ENCODE data around the gene TMEM14B.
"Not testable (repeated sequence)": the region's sequence is repeated elsewhere in the genome, so short reads cannot be mapped to it uniquely, and the experiment has no call there.

Gene TMEM14B

GRCh38 chr6:10746915-10747250, 722 bp upstream of the TMEM14B start:
- DNase-seq = no peak

- no peak for DNase-seq
Observed at GRCh38 chr6:10749734-10750133, 2.1 kb downstream of the TMEM14B start.

- not testable (repeated sequence) for DNase-seq
Observed at GRCh38 chr6:10750568-10750967, 3.0 kb downstream of the TMEM14B start.

GRCh38 chr6:10751757-10752156, 4.2 kb downstream of the TMEM14B start:
- not testable (repeated sequence) for DNase-seq

GRCh38 chr6:10756085-10756484, 8.5 kb downstream of the TMEM14B start:
- DNase-seq = no peak

- peak; percentile 84 for DNase-seq
Observed at GRCh38 chr6:10759312-10759839, 11.8 kb downstream of the TMEM14B start.

GRCh38 chr6:10759884-10760329, 12.3 kb downstream of the TMEM14B start:
- DNase-seq = peak; percentile 13

- DNase-seq = no peak
Observed at GRCh38 chr6:10763006-10763405, 15.4 kb downstream of the TMEM14B start.

GRCh38 chr6:10769419-10769818, 21.8 kb downstream of the TMEM14B start:
- no peak for DNase-seq

GRCh38 chr6:10771371-10771894, 23.8 kb downstream of the TMEM14B start:
- no peak for DNase-seq

- DNase-seq = no peak
Observed at GRCh38 chr6:10778230-10778629, 30.6 kb downstream of the TMEM14B start.

GRCh38 chr6:10779076-10779475, 31.5 kb downstream of the TMEM14B start:
- DNase-seq = no peak

- no peak for DNase-seq
Observed at GRCh38 chr6:10791673-10792072, 44.1 kb downstream of the TMEM14B start.

GRCh38 chr6:10792101-10792500, 44.5 kb downstream of the TMEM14B start:
- DNase-seq = no peak

GRCh38 chr6:10793035-10793434, 45.4 kb downstream of the TMEM14B start:
- no peak for DNase-seq

GRCh38 chr6:10793695-10794094, 46.1 kb downstream of the TMEM14B start:
- no peak for DNase-seq

- no peak for DNase-seq
Observed at GRCh38 chr6:10794239-10794638, 46.6 kb downstream of the TMEM14B start.

GRCh38 chr6:10800810-10801209, 53.2 kb downstream of the TMEM14B start:
- DNase-seq = no peak

- peak; percentile 56 for DNase-seq
Observed at GRCh38 chr6:10801224-10801848, 53.7 kb downstream of the TMEM14B start.

Data from fibroblast of skin of scalp (primary cell).